Stomach (tissue), 9 donors: Measurements from ENCODE around the gene PCDHGA3. TPM values are rescaled to one million over a fixed set of nuclear protein-coding genes. Genes with fewer than 3 reads are reported as not detected.

Experiments
- DNase-seq, 2 donors: peaks; one replicate each; pipeline versions ENCODE4 v3.0.0 to v3.0.0-alpha.2; 2013 to 2019
- H3K27ac ChIP-seq, 5 donors: fragments of 200-600 bp in 4 of 5; sonication (generic) in 4 of 5; one replicate each; pipeline ENCODE4 v1.5.1; 2013 to 2019; ENCODE audit warnings: mild to moderate bottlenecking in 1 of 5, moderate library complexity in 1 of 5
- H3K27me3 ChIP-seq, 3 donors: fragments of 200-600 bp; sonication (generic); one replicate each; pipeline ENCODE4 v1.5.1; 2017 to 2019; ENCODE audit warnings: mixed run types in 1 of 3
- H3K36me3 ChIP-seq, 4 donors: fragments of 200-600 bp; sonication (generic); 1 replicate in 3 of 4; 2 replicates in 1 of 4; pipeline ENCODE4 v1.5.1; 2016 to 2019
- H3K4me1 ChIP-seq, 4 donors: fragments of 200-600 bp; sonication (generic); one replicate each; pipeline ENCODE4 v1.5.1; 2016 to 2019
- H3K4me3 ChIP-seq, 4 donors: fragments of 200-600 bp; sonication (generic) in 3 of 4; one replicate each; pipeline ENCODE4 v1.5.1; 2016 to 2019; ENCODE audit warnings: mild to moderate bottlenecking in 1 of 4
- H3K9me3 ChIP-seq, 4 donors: fragments of 200-600 bp; sonication (generic); one replicate each; pipeline ENCODE4 v1.5.1; 2016 to 2019
- CTCF ChIP-seq, 7 experiments: fragments of 450-650 bp in 4 of 7; fragments of 200-600 bp in 3 of 7; sonication (generic) in 3 of 7; IDR thresholded peaks; one replicate each; pipeline ENCODE4 v1.5.1; 2016 to 2019; ENCODE audit warnings: antibody characterized with exemption in 7 of 7, control low read depth in 2 of 7, mild to moderate bottlenecking in 1 of 7
- EP300 ChIP-seq: sonication (generic); formaldehyde crosslinking; IDR thresholded peaks from one replicate; pipeline ENCODE4 v1.6.1; 2017; ENCODE audit warnings: antibody characterized with exemption
- POLR2A ChIP-seq, 4 donors: fragments of 450-650 bp; IDR thresholded peaks; one replicate each; pipeline ENCODE4 v1.6.1; 2016; ENCODE audit warnings: antibody characterized with exemption in 4 of 4, control low read depth in 2 of 4, mild to moderate bottlenecking in 1 of 4, moderate library complexity in 1 of 4
- POLR2AphosphoS5 ChIP-seq, 3 donors: sonication (generic); formaldehyde crosslinking; IDR thresholded peaks; one replicate each; pipeline ENCODE4 v1.6.1; 2016; ENCODE audit warnings: antibody characterized with exemption in 3 of 3
- WGBS, 5 donors: extraction: QIAGEN DNeasy Blood & Tissue Kit in 3 of 5; methylation state at CpG; one replicate each; pipeline versions ENCODE4 v1.1.5 to v1.1.7; 2013 to 2018; 5-methylcytosine and 5-hydroxymethylcytosine counted together
- intact Hi-C: fragments of 100-400 bp; cut with DNase I; formaldehyde crosslinking; loops from one replicate; pipeline ENCODE4 v1.15.1; 2023; ENCODE audit warnings: low total_unique reads
- polyA plus RNA-seq, 3 donors: library from polyadenylated mRNA; stranded (reverse); fragments of 200-250 nt; gene quantifications; one replicate each; pipeline ENCODE4 v1.2.3, GENCODE V29; 2013
- total RNA-seq, 5 donors: library from RNA; depleted of rRNA; stranded (reverse); fragments of >200 nt; gene quantifications; one replicate each; pipeline versions ENCODE4 v1.1.0 to v1.2.3, GENCODE V29; 2014 to 2016
- donor health status: healthy with polysubstance abuse.
- donor health status: Bipolar disorder and iron deficiency.
- donor health status: healthy.

Gene PCDHGA3
- total and polyA plus RNA-seq, 8 donors = 0.08 to 6.7 (median 1.1) TPM; not detected in 3

- 2% methylated on average over 63 to 67 of the region's 67 CpGs for WGBS, 5 donors
- Histone ChIP-seq H3K4me1 (peaks cover 0 to 12% (median 8%) of the 10 kb centered on the region in 4 donors), H3K27ac (peak within 1 kb of the TSS; percentile 92 to 95 (median 93)), H3K4me3 (peak within 1 kb of the TSS; percentile 63 to 82 (median 72)), H3K27me3 (no peaks in the 10 kb centered on the region), H3K36me3 (peaks cover 14 to 44% (median 43%) of the 10 kb centered on the region in 4 donors), H3K9me3 (peaks cover 53 to 91% (median 71%) of the 10 kb centered on the region in 4 donors)
- TF ChIP-seq EP300 (peak; percentile 35), POLR2AphosphoS5 (IDR thresholded peaks at IDR 0.05) (peak; percentile 96 to 98 (median 96)), POLR2A (IDR thresholded peaks at IDR 0.05) (peak in 2 of 4 donors; percentile 50 to 82), CTCF (IDR thresholded peaks at IDR 0.05) (peak in 5 of 7 experiments; percentile 60 to 77 (median 67))
- intact Hi-C loops = loop anchor here (10.0 kb wide), 1 partner anchor 214 kb away; no protein-coding TSS in a partner anchor
- DNase-seq = peak; percentile 88 to 97
Observed at GRCh38 chr5:141320225-141321169, 23.1 kb upstream of the PCDHGA3 start, which contains the start of gene TAF7. Gene TAF7 (minus strand): TSS chr5:141320784. CDS start chr5:141320044, 740 bp downstream.

- intact Hi-C loops = loop anchor here (10.0 kb wide), 1 partner anchor 213 kb away; no protein-coding TSS in a partner anchor
- no peak overlapping the region for H3K27ac ChIP-seq
- H3K4me3 ChIP-seq = no peak overlapping the region
- H3K9me3 ChIP-seq = peaks cover 40 to 91% (median 69%) of the 10 kb centered on the region in 4 donors
- H3K36me3 ChIP-seq = peaks cover 12 to 27% (median 26%) of the 10 kb centered on the region in 4 donors
- H3K4me1 ChIP-seq = peaks cover 0 to 12% (median 8%) of the 10 kb centered on the region in 4 donors
- no peak for DNase-seq
- WGBS, 5 donors = 78 to 86% (median 81%) methylated on average over 3 of the region's 3 CpGs
- TF ChIP-seq EP300 (no peak), POLR2A (IDR thresholded peaks at IDR 0.05) (no peak)
- H3K27me3 ChIP-seq = peaks cover 0 to 8% (median 0%) of the 10 kb centered on the region in 3 donors
Observed at GRCh38 chr5:141322261-141322660, 21.4 kb upstream of the PCDHGA3 start.

GRCh38 chr5:141326088-141326854, 17.4 kb upstream of the PCDHGA3 start:
- Histone ChIP-seq H3K27me3 (peaks cover 0 to 35% (median 13%) of the 10 kb centered on the region in 3 donors), H3K9me3 (peaks cover 10 to 97% (median 74%) of the 10 kb centered on the region in 4 donors), H3K27ac (peak overlapping the region in 2 of 5 donors; percentile 45 to 66), H3K4me1 (peaks cover 0 to 3% (median 1%) of the 10 kb centered on the region in 4 donors), H3K36me3 (peaks cover 0 to 5% (median 0%) of the 10 kb centered on the region in 4 donors), H3K4me3 (peak overlapping the region; percentile 14 to 31 (median 24))
- DNase-seq = peak; percentile 32 to 69
- TF ChIP-seq EP300 (no peak), CTCF (IDR thresholded peaks at IDR 0.05) (peak in 2 of 7 experiments; percentile 11 to 17)
- 10 to 15% (median 13%) methylated on average over 27 of the region's 27 CpGs for WGBS, 5 donors
- intact Hi-C loops = loop anchor here (10.0 kb wide), 1 partner anchor 209 kb away; no protein-coding TSS in a partner anchor

GRCh38 chr5:141328231-141328630, 15.4 kb upstream of the PCDHGA3 start:
- 78 to 82% (median 81%) methylated on average over 3 to 8 of the region's 8 CpGs for WGBS, 5 donors
- DNase-seq = no peak
- no peak overlapping the region for H3K4me3 ChIP-seq
- TF ChIP-seq EP300 (no peak), POLR2AphosphoS5 (IDR thresholded peaks at IDR 0.05) (no peak), POLR2A (IDR thresholded peaks at IDR 0.05) (no peak), CTCF (IDR thresholded peaks at IDR 0.05) (no peak)
- intact Hi-C loops = loop anchor here (10.0 kb wide), 1 partner anchor 207 kb away; no protein-coding TSS in a partner anchor
- H3K9me3 ChIP-seq = peaks cover 21 to 97% (median 81%) of the 10 kb centered on the region in 4 donors
- H3K27me3 ChIP-seq = peaks cover 0 to 54% (median 20%) of the 10 kb centered on the region in 3 donors
- H3K27ac ChIP-seq = no peak overlapping the region
- no peaks in the 10 kb centered on the region for H3K4me1 ChIP-seq
- H3K36me3 ChIP-seq = peaks cover 0 to 5% (median 0%) of the 10 kb centered on the region in 4 donors
